ENCODE measurements around the gene SLC36A4. TPM values are rescaled to one million over a fixed set of nuclear protein-coding genes. Genes with fewer than 3 reads are reported as not detected.
A peak's percentile ranks its signal among the peaks of the same experiment; 100 is the strongest.

The SLC36A4 gene
- total RNA-seq, 4 donors from 2014 or later, result 3.2 to 32.2 (median 4.8) TPM

GRCh38 chr11:93236741-93237675 is 39.2 kb upstream of the SLC36A4 start:
- Histone ChIP-seq H3K4me1 (no peaks in the 10 kb centered on the region), H3K27me3 (no peaks in the 10 kb centered on the region), H3K4me3 (no peak overlapping the region), H3K27ac (no peak overlapping the region), H3K9me3 (no peaks in the 10 kb centered on the region), H3K36me3 (no peaks in the 10 kb centered on the region)
- no peak for DNase-seq
- TF ChIP-seq POLR2A (IDR thresholded peaks at IDR 0.05) (no peak), CTCF (IDR thresholded peaks at IDR 0.05) (peak in 4 of 6 experiments; percentile 25 to 57 (median 54))

GRCh38 chr11:93234602-93235207 is 36.9 kb upstream of the SLC36A4 start:
- H3K27me3 ChIP-seq, result no peaks in the 10 kb centered on the region
- H3K36me3 ChIP-seq, result no peaks in the 10 kb centered on the region
- no peaks in the 10 kb centered on the region for H3K4me1 ChIP-seq
- peak; percentile 59 to 89 (median 79) for DNase-seq
- H3K4me3 ChIP-seq, result no peak overlapping the region
- H3K9me3 ChIP-seq, result no peaks in the 10 kb centered on the region
- no peak for TF ChIP-seq POLR2A (IDR thresholded peaks at IDR 0.05)
- TF ChIP-seq CTCF (IDR thresholded peaks at IDR 0.05), result peak; percentile 48 to 95 (median 90)
- H3K27ac ChIP-seq, result no peak overlapping the region

GRCh38 chr11:93229876-93230275 is 32.1 kb upstream of the SLC36A4 start:
- H3K27ac ChIP-seq, result no peak overlapping the region
- DNase-seq, result no peak
- no peaks in the 10 kb centered on the region for H3K36me3 ChIP-seq
- H3K4me3 ChIP-seq, result no peak overlapping the region
- H3K9me3 ChIP-seq, result no peaks in the 10 kb centered on the region
- no peak for TF ChIP-seq CTCF (IDR thresholded peaks at IDR 0.05)
- TF ChIP-seq POLR2A (IDR thresholded peaks at IDR 0.05), result no peak
- no peaks in the 10 kb centered on the region for H3K27me3 ChIP-seq
- no peaks in the 10 kb centered on the region for H3K4me1 ChIP-seq

GRCh38 chr11:93225662-93226061 is 27.9 kb upstream of the SLC36A4 start:
- no peak for DNase-seq
- TF ChIP-seq CTCF (IDR thresholded peaks at IDR 0.05) (peak in 4 of 6 experiments; percentile 23 to 54 (median 49)), POLR2A (IDR thresholded peaks at IDR 0.05) (no peak)
- Histone ChIP-seq H3K27ac (no peak overlapping the region), H3K4me1 (no peaks in the 10 kb centered on the region), H3K4me3 (no peak overlapping the region), H3K9me3 (no peaks in the 10 kb centered on the region), H3K36me3 (no peaks in the 10 kb centered on the region), H3K27me3 (no peaks in the 10 kb centered on the region)

DNA sequence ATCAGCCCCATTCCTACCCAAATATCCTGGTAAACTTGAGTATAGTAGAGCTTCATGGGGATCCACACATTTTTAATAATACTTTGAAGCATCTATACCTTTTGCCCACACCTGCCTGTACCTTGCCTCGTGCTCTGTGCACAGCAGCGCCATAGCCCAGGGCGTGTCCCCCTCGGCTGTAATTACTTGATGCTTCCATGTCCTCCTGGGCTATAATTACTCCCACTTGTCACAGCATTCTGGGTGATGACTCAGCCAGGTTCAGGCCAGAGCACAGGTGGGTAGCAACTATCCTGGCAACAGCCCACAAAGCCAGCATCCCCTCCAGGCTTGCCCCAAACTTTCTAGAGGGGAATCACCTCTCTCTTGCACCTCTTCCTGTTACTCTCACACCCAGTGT is 23.7 kb upstream of the SLC36A4 start:
- peak in 2 of 3 donors; percentile 49 to 60 for DNase-seq

More for the DNA sequence above, 23.7 kb upstream of the SLC36A4 start:
- no peak overlapping the region for H3K27ac ChIP-seq
- no peaks in the 10 kb centered on the region for H3K4me1 ChIP-seq
- TF ChIP-seq CTCF (IDR thresholded peaks at IDR 0.05) (no peak), POLR2A (IDR thresholded peaks at IDR 0.05) (no peak)
- H3K27me3 ChIP-seq, result no peaks in the 10 kb centered on the region
- no peak overlapping the region for H3K4me3 ChIP-seq
- H3K36me3 ChIP-seq, result no peaks in the 10 kb centered on the region
- no peaks in the 10 kb centered on the region for H3K9me3 ChIP-seq
